A549 (cell line): ENCODE results near the gene RECK.

Experiments
- CBX2 ChIP-seq: fragments of 200-600 bp; sonication (generic); IDR thresholded peaks from 2 replicates; pipeline ENCODE4 v1.6.1; 2016; ENCODE audit warnings: low read depth, mild to moderate bottlenecking, borderline replicate concordance
- EP300 ChIP-seq, 2 experiments: fragments of >200 bp; sonication (Bioruptor Twin); formaldehyde crosslinking; IDR thresholded peaks; 2 replicates in 1 of 2; 3 replicates in 1 of 2; pipeline ENCODE4 v1.6.1; 2016 to 2017
- FOSL2 ChIP-seq, 2 experiments: fragments of 450-650 bp in 1 of 2; fragments of >200 bp in 1 of 2; sonication (Bioruptor Twin) in 1 of 2; formaldehyde crosslinking; IDR thresholded peaks; 2 replicates each; pipeline versions ENCODE4 v1.5.0 to v1.6.1; 2016 to 2020; ENCODE audit warnings: mild to moderate bottlenecking in 1 of 2, moderate library complexity in 1 of 2
- KDM1A ChIP-seq: fragments of 200-600 bp; sonication (generic); IDR thresholded peaks from 2 replicates; pipeline ENCODE4 v1.6.1; 2016; ENCODE audit warnings: low read depth, mild to moderate bottlenecking
- NPAS2 ChIP-seq: fragments of 250-450 bp; sonication (Bioruptor Pico); IDR thresholded peaks from 2 replicates; pipeline ENCODE4 v1.8.0; 2022; ENCODE audit warnings: mild to moderate bottlenecking, moderate library complexity, borderline replicate concordance
- POLR2A ChIP-seq: IDR thresholded peaks from 2 replicates; pipeline ENCODE4 v1.6.1; 2012; ENCODE audit warnings: mild to moderate bottlenecking, low read length
- ZC3H11A ChIP-seq: fragments of 450-650 bp; IDR thresholded peaks from 2 replicates; pipeline ENCODE4 v1.6.1; 2014; ENCODE audit warnings: antibody characterized with exemption, mild to moderate bottlenecking
- TF ChIP-seq, protein P1 (sequence below): fragments of 200-600 bp; sonication (generic); IDR thresholded peaks from 2 replicates; pipeline ENCODE4 v1.6.1; 2016; ENCODE audit warnings: antibody characterized with exemption, mild to moderate bottlenecking, moderate library complexity
- TF ChIP-seq, protein P2 (sequence below): fragments of >200 bp; sonication (Bioruptor Twin); formaldehyde crosslinking; IDR thresholded peaks from 3 replicates; pipeline ENCODE4 v1.5.1; 2016
- TF ChIP-seq, protein P3 (sequence below): IDR thresholded peaks from 2 replicates; pipeline ENCODE4 v1.6.1; 2012
- TF ChIP-seq, protein P4 (sequence below): IDR thresholded peaks from 2 replicates; pipeline ENCODE4 v1.6.1; 2012

DNA sequence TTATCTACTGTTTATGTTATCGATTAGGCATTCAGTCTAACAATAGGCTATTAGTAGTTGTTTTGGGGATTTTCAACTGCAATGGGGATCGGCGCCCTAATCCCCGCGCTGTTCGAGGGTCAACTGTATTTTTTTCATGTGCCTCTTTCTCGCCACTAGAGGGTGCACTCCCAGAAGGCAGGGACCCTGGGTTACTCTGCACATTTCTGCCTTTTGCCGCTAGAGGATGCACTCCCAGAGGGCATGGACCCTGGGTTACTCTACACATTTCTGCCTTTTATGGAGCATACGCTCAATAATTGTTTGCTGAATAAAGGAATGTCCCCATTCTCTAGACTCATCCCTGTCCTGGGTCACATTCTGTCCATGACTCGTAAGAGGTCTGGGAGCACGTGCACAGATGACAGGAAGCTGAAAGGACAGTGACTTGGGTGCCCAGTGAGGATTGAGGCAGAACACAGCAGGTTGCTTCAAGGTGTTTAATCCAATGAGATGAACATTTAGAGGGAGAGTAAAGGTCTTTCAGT, 27.9 kb upstream of the RECK start:
- TF ChIP-seq, protein P1, sequence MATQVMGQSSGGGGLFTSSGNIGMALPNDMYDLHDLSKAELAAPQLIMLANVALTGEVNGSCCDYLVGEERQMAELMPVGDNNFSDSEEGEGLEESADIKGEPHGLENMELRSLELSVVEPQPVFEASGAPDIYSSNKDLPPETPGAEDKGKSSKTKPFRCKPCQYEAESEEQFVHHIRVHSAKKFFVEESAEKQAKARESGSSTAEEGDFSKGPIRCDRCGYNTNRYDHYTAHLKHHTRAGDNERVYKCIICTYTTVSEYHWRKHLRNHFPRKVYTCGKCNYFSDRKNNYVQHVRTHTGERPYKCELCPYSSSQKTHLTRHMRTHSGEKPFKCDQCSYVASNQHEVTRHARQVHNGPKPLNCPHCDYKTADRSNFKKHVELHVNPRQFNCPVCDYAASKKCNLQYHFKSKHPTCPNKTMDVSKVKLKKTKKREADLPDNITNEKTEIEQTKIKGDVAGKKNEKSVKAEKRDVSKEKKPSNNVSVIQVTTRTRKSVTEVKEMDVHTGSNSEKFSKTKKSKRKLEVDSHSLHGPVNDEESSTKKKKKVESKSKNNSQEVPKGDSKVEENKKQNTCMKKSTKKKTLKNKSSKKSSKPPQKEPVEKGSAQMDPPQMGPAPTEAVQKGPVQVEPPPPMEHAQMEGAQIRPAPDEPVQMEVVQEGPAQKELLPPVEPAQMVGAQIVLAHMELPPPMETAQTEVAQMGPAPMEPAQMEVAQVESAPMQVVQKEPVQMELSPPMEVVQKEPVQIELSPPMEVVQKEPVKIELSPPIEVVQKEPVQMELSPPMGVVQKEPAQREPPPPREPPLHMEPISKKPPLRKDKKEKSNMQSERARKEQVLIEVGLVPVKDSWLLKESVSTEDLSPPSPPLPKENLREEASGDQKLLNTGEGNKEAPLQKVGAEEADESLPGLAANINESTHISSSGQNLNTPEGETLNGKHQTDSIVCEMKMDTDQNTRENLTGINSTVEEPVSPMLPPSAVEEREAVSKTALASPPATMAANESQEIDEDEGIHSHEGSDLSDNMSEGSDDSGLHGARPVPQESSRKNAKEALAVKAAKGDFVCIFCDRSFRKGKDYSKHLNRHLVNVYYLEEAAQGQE = no peak
- TF ChIP-seq, protein P2, sequence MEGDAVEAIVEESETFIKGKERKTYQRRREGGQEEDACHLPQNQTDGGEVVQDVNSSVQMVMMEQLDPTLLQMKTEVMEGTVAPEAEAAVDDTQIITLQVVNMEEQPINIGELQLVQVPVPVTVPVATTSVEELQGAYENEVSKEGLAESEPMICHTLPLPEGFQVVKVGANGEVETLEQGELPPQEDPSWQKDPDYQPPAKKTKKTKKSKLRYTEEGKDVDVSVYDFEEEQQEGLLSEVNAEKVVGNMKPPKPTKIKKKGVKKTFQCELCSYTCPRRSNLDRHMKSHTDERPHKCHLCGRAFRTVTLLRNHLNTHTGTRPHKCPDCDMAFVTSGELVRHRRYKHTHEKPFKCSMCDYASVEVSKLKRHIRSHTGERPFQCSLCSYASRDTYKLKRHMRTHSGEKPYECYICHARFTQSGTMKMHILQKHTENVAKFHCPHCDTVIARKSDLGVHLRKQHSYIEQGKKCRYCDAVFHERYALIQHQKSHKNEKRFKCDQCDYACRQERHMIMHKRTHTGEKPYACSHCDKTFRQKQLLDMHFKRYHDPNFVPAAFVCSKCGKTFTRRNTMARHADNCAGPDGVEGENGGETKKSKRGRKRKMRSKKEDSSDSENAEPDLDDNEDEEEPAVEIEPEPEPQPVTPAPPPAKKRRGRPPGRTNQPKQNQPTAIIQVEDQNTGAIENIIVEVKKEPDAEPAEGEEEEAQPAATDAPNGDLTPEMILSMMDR = peak; percentile 100
- TF ChIP-seq EP300 (IDR thresholded peaks at IDR 0.05) (no peak), ZC3H11A (no peak), KDM1A (no peak), CBX2 (no peak), POLR2A (no peak), FOSL2 (IDR thresholded peaks at IDR 0.05) (no peak), FOSL2 (CRISPR knock-in tag; IDR thresholded peaks at IDR 0.05) (no peak), NPAS2 (no peak)
- TF ChIP-seq, protein P3, sequence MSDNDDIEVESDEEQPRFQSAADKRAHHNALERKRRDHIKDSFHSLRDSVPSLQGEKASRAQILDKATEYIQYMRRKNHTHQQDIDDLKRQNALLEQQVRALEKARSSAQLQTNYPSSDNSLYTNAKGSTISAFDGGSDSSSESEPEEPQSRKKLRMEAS = peak; percentile 55; the same call in 1 of the 2 replicates
- TF ChIP-seq, protein P4, sequence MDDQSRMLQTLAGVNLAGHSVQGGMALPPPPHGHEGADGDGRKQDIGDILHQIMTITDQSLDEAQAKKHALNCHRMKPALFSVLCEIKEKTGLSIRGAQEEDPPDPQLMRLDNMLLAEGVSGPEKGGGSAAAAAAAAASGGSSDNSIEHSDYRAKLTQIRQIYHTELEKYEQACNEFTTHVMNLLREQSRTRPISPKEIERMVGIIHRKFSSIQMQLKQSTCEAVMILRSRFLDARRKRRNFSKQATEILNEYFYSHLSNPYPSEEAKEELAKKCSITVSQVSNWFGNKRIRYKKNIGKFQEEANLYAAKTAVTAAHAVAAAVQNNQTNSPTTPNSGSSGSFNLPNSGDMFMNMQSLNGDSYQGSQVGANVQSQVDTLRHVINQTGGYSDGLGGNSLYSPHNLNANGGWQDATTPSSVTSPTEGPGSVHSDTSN = no peak
